Endothelial cell of umbilical vein (primary cell): ENCODE measurements around the gene ANO1. TPM values are rescaled to one million over a fixed set of nuclear protein-coding genes. Genes with fewer than 3 reads are reported as not detected.

Experiments used
- BruUV-seq: library from RNA; stranded (reverse); fragments of 400-500 nt; replicated peaks from 2 replicates; lab custom pipeline; 2021; lab: Mats Ljungman, UMichigan
- CTCF ChIA-PET: fragments of 300-600, 350-600 bp; sonication (Branson Sonifier 250); formaldehyde crosslinking; loops from one replicate; lab custom pipeline; 2021; ENCODE audit warnings: antibody characterized with exemption, inconsistent platforms; lab: Charles Lee
- POLR2A ChIA-PET: fragments of 300-600, 350-600 bp; sonication (Branson Sonifier 250); formaldehyde crosslinking; loops from one replicate; lab custom pipeline; 2021; ENCODE audit warnings: antibody characterized with exemption, inconsistent platforms; lab: Charles Lee
- DNase-seq: peaks from one replicate; pipeline ENCODE4 v3.0.0-alpha.2; 2011; ENCODE audit warnings: low read depth, low spot score
- FAIRE-seq: peaks from 2 replicates; lab custom pipeline; 2011; peaks lifted over from hg19 to GRCh38; lab: Jason Lieb, UNC
- H2AFZ ChIP-seq: 2 replicates; pipeline ENCODE4 v1.6.0; 2012; ENCODE audit warnings: low read depth, low read length, control low read depth, inconsistent platforms
- H3K27ac ChIP-seq: 2 replicates; pipeline ENCODE4 v1.5.1; 2011; ENCODE audit warnings: low read depth, mild to moderate bottlenecking, control low read depth, low read length, moderate library complexity; ENCODE audit not compliant: insufficient read depth
- H3K27me3 ChIP-seq, 2 experiments: 2 replicates each; pipeline versions ENCODE4 v1.6.0 to v1.6.1; 2011; ENCODE audit warnings: low read length in 2 of 2, mixed read lengths in 1 of 2; ENCODE audit not compliant: control insufficient read depth in 2 of 2, insufficient read depth in 2 of 2
- H3K36me3 ChIP-seq, 2 experiments: 2 replicates in 1 of 2; 3 replicates in 1 of 2; pipeline ENCODE4 v1.5.1; 2011; ENCODE audit warnings: low read length in 2 of 2, mild to moderate bottlenecking in 1 of 2, moderate library complexity in 1 of 2; ENCODE audit not compliant: control insufficient read depth in 2 of 2, insufficient read depth in 2 of 2; ENCODE audit errors: extremely low read depth in 1 of 2
- H3K4me1 ChIP-seq: 3 replicates; pipeline ENCODE4 v1.5.1; 2011; ENCODE audit warnings: mild to moderate bottlenecking, low read length; ENCODE audit not compliant: control insufficient read depth, insufficient read depth; ENCODE audit errors: extremely low read depth
- H3K4me2 ChIP-seq: 2 replicates; pipeline ENCODE4 v1.6.1; 2011; ENCODE audit warnings: low read length, control low read depth, mixed read lengths; ENCODE audit not compliant: insufficient read depth
- H3K4me3 ChIP-seq, 3 experiments: fragments of 200-600 bp in 1 of 3; sonication (generic), shearing (Covaris generic) in 1 of 3; replicated peaks in 1 of 3; 2 replicates each; pipeline ENCODE4 v1.5.1; 2011 to 2016; ENCODE audit warnings: control low read depth in 3 of 3, low read length in 3 of 3, mild to moderate bottlenecking in 2 of 3, inconsistent platforms in 1 of 3, low read depth in 1 of 3, moderate library complexity in 1 of 3; ENCODE audit not compliant: insufficient read depth in 1 of 3
- H3K79me2 ChIP-seq: 2 replicates; pipeline ENCODE4 v1.6.0; 2012; ENCODE audit warnings: low read length, inconsistent platforms; ENCODE audit not compliant: control insufficient read depth, insufficient read depth
- H3K9ac ChIP-seq: replicated peaks from 2 replicates; pipeline ENCODE3; 2011; ENCODE audit warnings: low read length, control low read depth; ENCODE audit not compliant: insufficient read depth; ENCODE audit errors: extremely low read depth
- H3K9me1 ChIP-seq: replicated peaks from 3 replicates; pipeline ENCODE4 v1.6.0; 2011; ENCODE audit warnings: mild to moderate bottlenecking, low read length; ENCODE audit not compliant: control insufficient read depth, insufficient read depth; ENCODE audit errors: extremely low read depth
- H3K9me3 ChIP-seq: replicated peaks from 2 replicates; pipeline ENCODE4 v1.5.1; 2012; ENCODE audit warnings: low read length, inconsistent platforms; ENCODE audit not compliant: control insufficient read depth, insufficient read depth
- H4K20me1 ChIP-seq: replicated peaks from 2 replicates; pipeline ENCODE3; 2011; ENCODE audit warnings: mild to moderate bottlenecking, low read length; ENCODE audit not compliant: control insufficient read depth, insufficient read depth; ENCODE audit errors: extremely low read depth
- EZH2 ChIP-seq: IDR thresholded peaks from 2 replicates; pipeline ENCODE4 v1.6.1; 2012; ENCODE audit warnings: borderline replicate concordance, low read depth, mild to moderate bottlenecking, moderate library complexity, low read length, inconsistent platforms; ENCODE audit not compliant: severe bottlenecking
- FOS ChIP-seq: IDR thresholded peaks from 2 replicates; pipeline ENCODE4 v1.6.1; 2011; ENCODE audit warnings: mild to moderate bottlenecking, low read length, moderate library complexity, borderline replicate concordance; ENCODE audit not compliant: insufficient read depth
- GATA2 ChIP-seq: IDR thresholded peaks from 2 replicates; pipeline ENCODE4 v1.7.0; 2011; ENCODE audit warnings: low read depth, mild to moderate bottlenecking, moderate library complexity, mixed read lengths, low read length; ENCODE audit not compliant: insufficient read length, insufficient read depth
- JUN ChIP-seq: IDR thresholded peaks from 2 replicates; pipeline ENCODE4 v1.6.1; 2011; ENCODE audit warnings: borderline replicate concordance, low read depth; ENCODE audit not compliant: insufficient read length, insufficient read depth
- MAX ChIP-seq: IDR thresholded peaks from 2 replicates; pipeline ENCODE4 v1.6.1; 2011; ENCODE audit not compliant: insufficient read depth, insufficient read length
- MYC ChIP-seq: IDR thresholded peaks from one replicate; pipeline ENCODE4 v1.6.1; 2011; ENCODE audit warnings: mild to moderate bottlenecking, low read depth, low read length
- POLR2A ChIP-seq: IDR thresholded peaks from 2 replicates; pipeline ENCODE4 v1.6.1; 2012; ENCODE audit warnings: low read depth, mild to moderate bottlenecking, control low read depth, low read length
- POLR2AphosphoS5 ChIP-seq: IDR thresholded peaks from 2 replicates; pipeline ENCODE4 v1.6.1; 2012; ENCODE audit warnings: low read depth, mild to moderate bottlenecking, control low read depth, low read length, moderate library complexity; ENCODE audit not compliant: insufficient read depth
- dilution Hi-C: fragments of 300-500 bp; cut with MboI; formaldehyde crosslinking; loops from one replicate; pipeline ENCODE4 v1.15.0; 2019; ENCODE audit warnings: low sequenced_read_pairs; ENCODE audit not compliant: extremely low pct_ligation_motif_present
- intact Hi-C: fragments of 100-400 bp; cut with micrococcal nuclease; formaldehyde crosslinking; loops from one replicate; pipeline ENCODE4 v1.10.0; 2022
- polyA plus RNA-seq, 4 experiments: library from polyadenylated mRNA; depleted of rRNA in 3 of 4; stranded (reverse) in 3 of 4; unstranded in 1 of 4; fragments of >200 nt; gene quantifications; 2 replicates each; pipeline versions ENCODE4 v1.2.1 to v1.2.3, GENCODE V29; 2011 to 2012; ENCODE audit warnings: missing spikeins in 1 of 4
- total RNA-seq: library from RNA; stranded (reverse); gene quantifications from 2 replicates; pipeline ENCODE4 v1.2.3, GENCODE V29; 2021
- TF ChIP-seq, protein P1 (sequence below), 2 donors: IDR thresholded peaks; 1 replicate in 1 of 2; 2 replicates in 1 of 2; pipeline ENCODE4 v1.5.1; 2011; ENCODE audit warnings: low read length in 2 of 2, mild to moderate bottlenecking in 2 of 2, moderate library complexity in 2 of 2, control low read depth in 1 of 2, inconsistent platforms in 1 of 2, low read depth in 1 of 2; ENCODE audit not compliant: insufficient read depth in 1 of 2; ENCODE audit errors: extremely low read depth in 1 of 2

ANO1 gene
- total and polyA plus RNA-seq, 2 donors (not counting 3 experiments of a cell fraction or from before 2014, with no cell fraction given) = 0.03 to 0.40 TPM

- POLR2A ChIA-PET = no interaction called here
- H3K27me3 ChIP-seq = no peaks in the 10 kb centered on the region
- H2AFZ ChIP-seq = no peak overlapping the region
- H3K36me3 ChIP-seq = no peaks in the 10 kb centered on the region
- FAIRE-seq (no peak), DNase-seq (no peak)
- no TSS peak for BruUV-seq
- H3K4me3 ChIP-seq = no peak overlapping the region
- dilution Hi-C loops = no loop called here
- H3K9me1 ChIP-seq = no peaks in the 10 kb centered on the region
- H3K27ac ChIP-seq = no peak overlapping the region
- H3K4me1 ChIP-seq = no peaks in the 10 kb centered on the region
- CTCF ChIA-PET = interaction anchor here (1.3 kb wide), 1 partner anchor 258 kb away, joined by 4 read pairs; no protein-coding TSS in a partner anchor
- no peaks in the 10 kb centered on the region for H3K79me2 ChIP-seq
- H4K20me1 ChIP-seq = no peaks in the 10 kb centered on the region
- intact Hi-C loops = no loop called here
- no peak overlapping the region for H3K4me2 ChIP-seq
- no peak for TF ChIP-seq MAX
- no peak for TF ChIP-seq JUN
- TF ChIP-seq POLR2AphosphoS5 = no peak
- TF ChIP-seq FOS = no peak
- no peak for TF ChIP-seq MYC
- no peak for TF ChIP-seq EZH2
- TF ChIP-seq, protein P1, sequence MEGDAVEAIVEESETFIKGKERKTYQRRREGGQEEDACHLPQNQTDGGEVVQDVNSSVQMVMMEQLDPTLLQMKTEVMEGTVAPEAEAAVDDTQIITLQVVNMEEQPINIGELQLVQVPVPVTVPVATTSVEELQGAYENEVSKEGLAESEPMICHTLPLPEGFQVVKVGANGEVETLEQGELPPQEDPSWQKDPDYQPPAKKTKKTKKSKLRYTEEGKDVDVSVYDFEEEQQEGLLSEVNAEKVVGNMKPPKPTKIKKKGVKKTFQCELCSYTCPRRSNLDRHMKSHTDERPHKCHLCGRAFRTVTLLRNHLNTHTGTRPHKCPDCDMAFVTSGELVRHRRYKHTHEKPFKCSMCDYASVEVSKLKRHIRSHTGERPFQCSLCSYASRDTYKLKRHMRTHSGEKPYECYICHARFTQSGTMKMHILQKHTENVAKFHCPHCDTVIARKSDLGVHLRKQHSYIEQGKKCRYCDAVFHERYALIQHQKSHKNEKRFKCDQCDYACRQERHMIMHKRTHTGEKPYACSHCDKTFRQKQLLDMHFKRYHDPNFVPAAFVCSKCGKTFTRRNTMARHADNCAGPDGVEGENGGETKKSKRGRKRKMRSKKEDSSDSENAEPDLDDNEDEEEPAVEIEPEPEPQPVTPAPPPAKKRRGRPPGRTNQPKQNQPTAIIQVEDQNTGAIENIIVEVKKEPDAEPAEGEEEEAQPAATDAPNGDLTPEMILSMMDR (IDR thresholded peaks at IDR 0.05; ENCODE audit: extremely low read depth in 1 of 2, insufficient read depth in 1 of 2, low read depth in 1 of 2, low read length in 2 of 2) = no peak
- TF ChIP-seq GATA2 = no peak
- no peak for TF ChIP-seq POLR2A
- no peak overlapping the region for H3K9ac ChIP-seq
- no peaks in the 10 kb centered on the region for H3K9me3 ChIP-seq
Measured at GRCh38 chr11:70173018-70173417, 94.9 kb downstream of the ANO1 start.
